ENCODE data around the gene TAAR9.
A peak's percentile ranks its signal among the peaks of the same experiment; 100 is the strongest.

The TAAR9 gene

DNA sequence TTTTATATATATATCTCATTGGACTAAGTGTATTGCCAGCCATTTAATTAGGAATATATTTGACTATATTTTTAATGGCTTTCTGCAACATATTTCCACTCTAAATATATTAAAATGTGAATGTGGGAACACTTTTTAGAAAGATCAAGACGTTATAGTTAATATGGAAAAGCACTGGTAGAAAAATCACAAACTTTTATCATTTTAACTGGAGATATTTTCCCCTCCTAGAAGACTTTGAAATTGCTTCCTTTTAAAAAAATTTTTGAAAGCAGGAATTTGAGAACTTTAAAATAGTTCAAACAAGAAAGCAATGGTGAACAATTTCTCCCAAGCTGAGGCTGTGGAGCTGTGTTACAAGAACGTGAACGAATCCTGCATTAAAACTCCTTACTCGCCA lies at the start of gene TAAR9:
TSS of gene TAAR9 (plus strand) at position 301 of the 400 bp plus-strand sequence. CDS start at position 314, 13 bp downstream.
- DNase-seq: no peak

DNA sequence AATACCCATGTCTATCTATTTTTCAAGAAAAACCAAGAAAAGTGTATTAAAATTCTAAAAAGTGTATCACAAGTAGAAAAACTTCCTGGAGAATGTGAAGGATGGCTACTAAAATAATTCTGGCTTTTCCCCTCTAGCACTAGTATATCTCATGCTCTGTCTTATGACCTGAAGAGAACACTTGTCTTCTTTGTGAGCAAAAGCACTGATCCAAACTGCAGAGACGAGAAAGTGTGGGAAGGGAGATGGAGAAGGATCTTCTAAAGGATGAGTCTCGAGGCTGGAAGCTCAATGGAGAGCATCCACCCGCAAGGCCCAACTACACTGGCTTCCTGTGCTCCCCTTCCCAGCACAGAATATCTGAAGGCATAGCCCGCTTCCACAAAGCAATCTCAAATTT lies 48.7 kb upstream of the TAAR9 start:
- DNase-seq: no peak

DNA sequence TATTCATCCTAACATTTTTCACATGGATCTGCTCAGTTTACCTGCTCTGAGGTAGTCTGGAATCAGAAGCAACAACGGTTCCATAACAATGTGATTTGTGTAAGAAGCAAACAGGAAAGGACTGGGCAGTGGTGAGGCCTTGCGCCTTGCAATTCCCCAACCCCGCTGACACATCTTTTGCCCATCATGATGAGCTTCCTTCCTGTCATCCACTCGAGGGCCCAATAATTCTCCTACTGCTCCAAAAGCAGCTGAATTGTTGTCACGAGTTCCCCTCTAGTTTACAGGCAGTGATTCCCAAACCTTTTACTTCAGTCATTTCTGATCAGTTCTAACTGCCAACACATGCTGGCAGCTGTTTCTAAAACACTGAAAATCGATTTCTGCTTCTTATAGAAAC lies 48.1 kb upstream of the TAAR9 start:
- peak; percentile 11 for DNase-seq

- DNase-seq: no peak
Measured at GRCh38 chr6:132490478-132491204, 47.4 kb upstream of the TAAR9 start.

GRCh38 chr6:132491303-132491702 lies 46.8 kb upstream of the TAAR9 start:
- DNase-seq: no peak

DNA sequence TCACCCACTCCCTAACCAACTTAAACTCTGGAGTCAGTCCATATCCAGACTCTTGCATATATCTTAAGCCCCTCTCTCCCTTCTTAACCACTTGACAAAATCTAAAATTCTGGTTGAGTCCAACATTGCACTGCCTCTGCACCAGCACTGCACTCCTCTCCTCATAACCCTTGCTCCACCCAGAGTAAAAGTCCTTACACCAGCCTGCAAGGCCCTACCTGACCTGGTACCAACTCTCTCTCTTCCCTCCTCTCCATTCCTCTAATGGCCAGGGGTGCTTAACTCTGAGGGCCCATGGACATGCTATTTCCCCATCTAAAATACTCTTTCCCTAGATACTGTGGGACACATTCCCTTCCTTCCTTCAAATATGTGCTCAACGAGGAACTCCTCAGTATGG lies 46.2 kb upstream of the TAAR9 start:
- no peak for DNase-seq

GRCh38 chr6:132494954-132495353 lies 43.1 kb upstream of the TAAR9 start:
- no peak for DNase-seq

DNA sequence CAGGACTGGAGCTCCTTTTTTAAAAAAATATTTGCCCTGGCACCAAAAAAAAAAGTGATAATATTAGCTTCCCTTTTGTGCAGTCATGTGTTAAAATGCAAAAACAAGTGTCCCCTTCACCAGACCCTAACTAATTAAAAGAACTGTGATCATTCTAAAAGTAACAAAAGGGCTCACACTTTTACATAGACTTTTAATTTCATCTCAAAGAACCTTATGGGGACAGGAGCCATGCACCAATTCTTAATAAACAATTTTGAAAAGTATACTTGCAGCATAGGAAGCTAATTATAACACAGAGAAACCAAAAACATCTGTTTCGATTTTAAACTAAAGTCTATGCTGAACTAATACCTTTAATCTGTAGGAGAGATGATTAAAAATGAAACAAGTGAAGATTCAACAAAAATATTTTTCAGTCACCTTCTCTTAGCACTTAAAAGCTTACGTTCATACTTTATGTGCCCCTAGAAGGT lies 42.4 kb upstream of the TAAR9 start:
- DNase-seq: no peak

DNA sequence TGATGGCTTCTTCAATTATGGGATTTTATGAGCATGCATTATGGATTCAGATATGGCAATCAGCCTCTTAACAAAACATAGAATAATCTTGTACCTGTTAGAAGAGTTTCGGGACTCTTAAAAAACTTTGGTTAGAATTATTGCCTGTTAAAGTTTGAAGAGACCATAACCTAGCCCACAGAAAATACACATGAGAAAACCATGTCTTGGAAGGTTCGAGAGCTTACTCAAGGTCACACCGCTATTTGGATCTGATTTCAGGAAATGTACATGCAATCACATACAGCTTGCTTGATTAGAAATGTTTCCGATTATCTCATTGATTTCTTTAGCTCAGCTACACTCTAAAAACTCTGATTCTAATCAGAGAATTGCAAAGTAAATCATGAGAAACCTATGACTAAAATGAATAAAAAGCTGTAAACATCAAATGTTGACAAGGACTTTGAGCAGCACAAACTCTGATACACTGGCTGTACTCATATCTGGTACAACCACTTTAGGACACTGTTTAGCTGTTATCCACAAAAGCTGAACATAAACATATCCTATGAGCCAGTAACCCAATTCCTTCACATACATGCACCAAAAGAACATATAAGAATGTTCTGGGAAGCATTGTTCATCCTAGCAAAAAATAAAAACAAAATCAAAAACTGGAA lies 41.4 kb upstream of the TAAR9 start:
- DNase-seq: no peak

DNA sequence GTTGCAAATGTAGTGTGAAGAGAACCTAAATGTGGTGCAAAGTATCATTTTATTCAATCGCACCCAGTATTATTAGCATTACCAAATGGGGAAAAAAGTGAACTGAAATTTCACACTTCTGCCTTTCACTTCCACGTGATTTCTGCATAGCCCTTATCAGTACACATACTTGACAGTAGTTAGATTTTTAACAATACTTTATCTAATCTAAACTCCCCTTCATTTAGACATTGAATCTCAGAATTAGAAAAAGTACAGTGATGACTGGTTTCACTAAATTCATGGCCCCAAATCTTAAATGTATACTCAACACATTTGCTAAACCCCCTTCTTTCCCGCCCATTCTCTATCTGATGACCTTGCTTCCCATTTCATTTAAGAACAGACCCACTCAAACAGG lies 39.4 kb upstream of the TAAR9 start:
- DNase-seq: no peak

GRCh38 chr6:132499757-132500156 lies 38.3 kb upstream of the TAAR9 start:
- no peak for DNase-seq

DNA sequence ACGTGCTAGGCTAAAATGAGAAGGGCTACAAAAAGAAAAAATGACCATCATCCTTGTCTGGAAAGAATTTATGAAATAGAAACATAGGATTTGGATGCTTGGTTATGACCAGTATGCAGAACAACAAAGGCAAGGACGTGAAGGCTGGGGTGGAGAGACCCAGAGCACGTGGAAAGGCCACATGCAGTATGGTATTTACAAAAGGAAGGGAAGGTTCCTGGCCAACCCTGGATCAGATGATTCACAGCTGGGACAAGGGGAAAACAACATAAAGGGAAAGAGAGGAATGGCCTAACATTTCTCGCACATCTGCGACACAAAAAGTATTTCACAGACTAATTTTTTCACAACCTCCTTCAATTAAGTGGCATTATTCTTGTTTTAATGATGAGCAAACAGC lies 33.3 kb upstream of the TAAR9 start:
- no peak for DNase-seq

- DNase-seq: no peak
Measured at GRCh38 chr6:132505158-132505557, 32.9 kb upstream of the TAAR9 start.

DNA sequence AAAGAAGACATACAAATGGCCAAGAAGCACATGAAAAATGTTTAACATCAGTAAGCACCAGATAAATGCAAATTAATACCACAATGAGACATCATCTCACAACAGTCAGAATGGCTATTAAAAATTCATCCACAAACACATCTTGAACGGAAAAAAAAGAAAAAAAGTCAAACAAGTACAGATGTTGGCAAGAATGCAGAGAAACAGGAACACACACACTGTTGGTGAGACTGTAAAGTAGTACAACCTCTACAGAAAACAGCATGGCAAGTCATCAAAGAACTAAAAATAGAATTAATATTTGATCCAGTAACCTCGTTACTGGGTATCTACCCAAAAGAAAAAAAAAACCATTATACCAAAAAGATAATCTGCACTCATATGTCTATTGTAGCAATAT lies 31.6 kb upstream of the TAAR9 start:
- DNase-seq: no peak

DNA sequence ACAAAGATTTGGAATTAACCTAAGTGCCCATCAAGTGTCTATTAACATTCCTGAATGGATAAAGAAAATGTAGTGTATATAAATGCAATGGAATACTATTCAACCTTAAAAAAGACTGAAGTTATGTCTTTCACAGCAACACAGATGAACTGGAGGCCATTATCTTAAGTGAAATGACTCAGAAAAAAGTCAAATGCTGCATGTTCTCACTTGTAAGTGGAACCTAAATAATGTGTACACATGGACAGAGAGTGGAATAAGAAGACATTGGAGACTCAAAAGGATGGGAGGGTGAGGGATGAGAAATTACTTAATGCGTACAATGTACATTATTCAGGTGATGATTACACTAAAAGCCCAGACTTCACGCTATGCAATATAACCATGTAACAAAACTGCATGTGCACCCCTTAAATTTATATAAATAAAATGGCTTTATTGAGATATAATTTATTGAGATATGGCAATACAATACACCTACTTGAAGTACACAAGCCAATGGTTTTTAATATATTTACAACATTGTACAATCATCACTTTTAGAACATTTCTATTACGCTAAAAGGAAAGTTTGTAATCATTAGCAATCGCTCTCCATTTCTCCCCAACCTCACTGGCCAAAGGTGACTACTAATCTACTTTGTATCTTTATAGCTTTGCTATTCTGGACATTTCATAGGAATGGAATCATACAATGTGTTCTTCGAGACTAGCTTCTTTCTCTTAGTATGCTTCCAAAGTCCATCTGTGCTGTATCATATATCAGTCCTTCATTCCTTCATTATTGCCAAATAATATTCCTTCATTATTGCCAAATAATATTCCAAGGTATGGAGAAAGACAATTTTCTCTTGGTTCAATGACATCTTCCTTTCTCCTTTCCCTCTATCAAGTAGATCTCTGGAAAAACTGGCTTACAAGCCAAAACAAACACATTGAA lies 30.9 kb upstream of the TAAR9 start:
- no peak for DNase-seq

DNA sequence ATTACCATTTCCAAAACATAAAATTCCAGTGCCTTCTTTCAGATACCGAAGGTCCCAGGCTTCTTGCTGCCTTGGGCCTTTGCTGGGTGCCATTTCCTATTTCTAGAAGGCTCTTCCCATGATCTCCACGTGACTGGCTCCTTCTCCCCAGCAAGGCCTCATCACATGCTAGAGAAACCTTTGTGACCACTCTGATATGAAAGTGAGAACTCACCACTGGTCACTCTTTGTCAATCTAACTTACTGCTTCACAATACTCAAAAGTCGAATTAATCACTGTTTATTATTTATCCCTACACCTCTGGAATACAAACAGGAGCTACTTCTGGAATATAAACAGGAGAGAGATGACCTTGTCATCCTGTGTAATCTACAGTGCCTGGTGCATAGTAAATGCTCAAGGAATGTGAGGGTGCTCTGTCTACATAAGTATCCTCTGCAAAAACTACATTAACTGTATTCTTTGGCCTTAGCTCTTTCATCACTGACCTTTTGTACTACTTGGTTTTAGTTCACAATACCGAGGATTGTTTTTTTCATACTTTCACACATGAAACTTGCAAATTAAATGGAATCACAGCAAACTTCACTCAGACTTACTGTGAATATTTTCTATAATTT lies 26.8 kb upstream of the TAAR9 start:
- DNase-seq: no peak

DNA sequence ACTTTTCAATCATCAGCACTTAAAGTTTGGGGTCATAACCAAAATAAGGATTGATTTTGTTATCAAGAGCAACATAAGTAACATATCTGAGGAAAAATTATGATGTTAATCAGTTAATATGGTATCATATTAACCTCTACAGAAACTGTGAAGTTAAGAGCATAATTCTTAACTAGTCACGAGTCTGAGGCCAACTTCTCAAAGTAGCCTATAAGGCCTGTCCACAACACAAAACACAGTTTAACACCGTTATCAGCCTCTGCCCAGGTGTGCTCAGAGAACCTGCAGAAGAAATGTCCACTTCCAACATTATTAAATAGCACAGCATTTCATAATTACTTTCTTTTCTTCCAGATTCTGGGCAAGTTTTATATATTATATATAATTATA lies 26.3 kb upstream of the TAAR9 start:
- DNase-seq: no peak

GRCh38 chr6:132512342-132512637 lies 25.8 kb upstream of the TAAR9 start:
- DNase-seq: no peak

GRCh38 chr6:132512638-132513632 lies 25.1 kb upstream of the TAAR9 start, which contains the start of gene STX7:
Gene STX7, minus strand, starts transcription at chr6:132513116. Its CDS starts 9,586 bp downstream, at chr6:132503530.
- DNase-seq: peak; percentile 87

DNA sequence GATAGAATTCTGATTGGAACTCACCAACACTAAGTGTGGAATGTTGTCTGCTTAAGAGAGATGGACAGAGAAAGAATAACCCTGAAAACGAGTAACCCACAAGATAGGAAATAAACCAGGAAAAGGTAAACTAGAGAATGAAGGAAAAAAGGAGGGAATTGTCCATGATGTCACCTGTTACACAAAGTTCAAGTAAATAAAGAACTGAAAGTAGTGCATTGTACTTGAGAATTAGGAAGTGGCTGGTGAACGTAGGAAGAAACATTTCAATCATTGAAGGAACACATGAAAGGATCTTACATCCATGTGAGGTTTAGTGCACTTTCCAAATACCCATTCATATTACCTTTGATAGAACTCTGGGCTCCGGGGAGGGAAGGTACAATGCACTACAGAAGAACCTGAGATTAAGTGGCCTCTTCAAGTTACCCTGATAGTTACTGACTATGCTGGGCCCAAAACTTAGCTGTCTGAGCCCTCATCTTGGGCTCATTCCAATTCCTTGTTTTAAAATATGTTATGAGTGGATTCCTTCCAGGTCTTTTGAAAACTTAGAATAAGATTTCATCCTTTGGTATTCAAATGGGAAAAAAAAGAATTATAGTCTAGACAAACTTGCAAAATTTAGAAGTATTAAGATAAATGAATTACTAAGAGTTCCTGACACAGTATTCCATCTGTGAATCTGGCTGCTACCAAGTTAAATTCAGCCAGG lies 24.1 kb upstream of the TAAR9 start:
- DNase-seq: no peak

GRCh38 chr6:132515386-132515785 lies 22.7 kb upstream of the TAAR9 start:
- no peak for DNase-seq
